Upper lobe of left lung (tissue), 6 donors: ENCODE data around the gene PPM1N. TPM values are rescaled to one million over a fixed set of nuclear protein-coding genes. Genes with fewer than 3 reads are reported as not detected.

Experiments
- ATAC-seq, 2 donors: fragments of 200-7000 bp; cut with Tn5 transposase; one replicate each; pipeline ENCODE4 v1.9.1; 2022; ENCODE audit warnings: mild to moderate bottlenecking in 2 of 2, moderate library complexity in 2 of 2; ENCODE audit not compliant: low FRiP score in 2 of 2
- DNase-seq, 2 donors: peaks; one replicate each; pipeline ENCODE4 v3.0.0-alpha.2; 2019 to 2020
- H3K27ac ChIP-seq, 4 donors: fragments of 200-600 bp; sonication (generic); one replicate each; pipeline ENCODE4 v1.5.1; 2016 to 2019
- H3K27me3 ChIP-seq, 4 donors: fragments of 200-600 bp; sonication (generic); one replicate each; pipeline ENCODE4 v1.5.1; 2017 to 2019
- H3K36me3 ChIP-seq, 4 donors: fragments of 200-600 bp; sonication (generic); one replicate each; pipeline ENCODE4 v1.5.1; 2016 to 2019
- H3K4me1 ChIP-seq, 4 donors: fragments of 200-600 bp; sonication (generic); one replicate each; pipeline ENCODE4 v1.5.1; 2018 to 2019
- H3K4me3 ChIP-seq, 4 donors: fragments of 200-600 bp; sonication (generic); one replicate each; pipeline ENCODE4 v1.5.1; 2017 to 2019; ENCODE audit warnings: mild to moderate bottlenecking in 2 of 4, moderate library complexity in 1 of 4
- H3K9me3 ChIP-seq, 4 donors: fragments of 200-600 bp; sonication (generic); one replicate each; pipeline ENCODE4 v1.5.1; 2018 to 2019
- CTCF ChIP-seq, 6 experiments: fragments of 450-650 bp in 4 of 6; fragments of 200-600 bp in 2 of 6; sonication (generic) in 2 of 6; IDR thresholded peaks; one replicate each; pipeline ENCODE4 v1.5.1; 2016 to 2019; ENCODE audit warnings: antibody characterized with exemption in 6 of 6
- EP300 ChIP-seq, 4 donors: sonication (generic); formaldehyde crosslinking; IDR thresholded peaks; one replicate each; pipeline ENCODE4 v1.5.1; 2017; ENCODE audit warnings: antibody characterized with exemption in 4 of 4, control low read depth in 2 of 4
- POLR2A ChIP-seq, 4 donors: fragments of 450-650 bp; IDR thresholded peaks; one replicate each; pipeline ENCODE4 v1.5.1; 2016 to 2017; ENCODE audit warnings: antibody characterized with exemption in 4 of 4, mild to moderate bottlenecking in 2 of 4
- POLR2AphosphoS5 ChIP-seq, 2 donors: sonication (generic); formaldehyde crosslinking; IDR thresholded peaks; one replicate each; pipeline ENCODE4 v1.5.1; 2017; ENCODE audit warnings: antibody characterized with exemption in 2 of 2
- WGBS, 2 donors: methylation state at CpG; one replicate each; pipeline ENCODE4 v1.1.5; 2017 to 2018; 5-methylcytosine and 5-hydroxymethylcytosine counted together
- total RNA-seq, 6 donors: library from RNA; depleted of rRNA in 4 of 6; stranded (reverse); fragments of >200 nt in 4 of 6; gene quantifications; one replicate each; pipeline versions ENCODE4 v1.1.0 to v1.2.1, GENCODE V29; 2016 to 2021
- donor health status: DM: no; HTN: no; CAD: no; lungs with moderate emphysema.
- donor health status: DM: no; HTN: yes; CAD: no; lungs with severe emphysema.

The PPM1N gene
- total RNA-seq, 6 donors from 2014 or later, result 0.89 to 6.3 (median 1.1) TPM; not detected in 1

GRCh38 chr19:45527731-45528130 is 29.5 kb downstream of the PPM1N start:
- peaks cover 8 to 45% (median 36%) of the 10 kb centered on the region in 4 donors for H3K36me3 ChIP-seq
- H3K4me1 ChIP-seq, result peaks cover 13 to 24% (median 22%) of the 10 kb centered on the region in 4 donors
- no peak overlapping the region for H3K27ac ChIP-seq
- DNase-seq, result no peak
- no peaks in the 10 kb centered on the region for H3K9me3 ChIP-seq
- 82 to 87% methylated on average over 13 to 15 of the region's 15 CpGs for whole genome bisulfite sequencing, 2 donors
- no peaks in the 10 kb centered on the region for H3K27me3 ChIP-seq
- H3K4me3 ChIP-seq, result no peak overlapping the region
- TF ChIP-seq POLR2A (IDR thresholded peaks at IDR 0.05), result no peak
- no peak for TF ChIP-seq CTCF (IDR thresholded peaks at IDR 0.05)
- TF ChIP-seq POLR2AphosphoS5 (IDR thresholded peaks at IDR 0.05), result no peak
- TF ChIP-seq EP300 (IDR thresholded peaks at IDR 0.05), result no peak
- ATAC-seq, result no peak

GRCh38 chr19:45528149-45528743 is 30.0 kb downstream of the PPM1N start:
- peaks cover 8 to 41% (median 34%) of the 10 kb centered on the region in 4 donors for H3K36me3 ChIP-seq
- no peak for TF ChIP-seq EP300 (IDR thresholded peaks at IDR 0.05)
- no peak for TF ChIP-seq POLR2AphosphoS5 (IDR thresholded peaks at IDR 0.05)
- no peak for TF ChIP-seq POLR2A (IDR thresholded peaks at IDR 0.05)
- TF ChIP-seq CTCF (IDR thresholded peaks at IDR 0.05), result no peak
- H3K4me1 ChIP-seq, result peaks cover 13 to 23% (median 20%) of the 10 kb centered on the region in 4 donors
- DNase-seq (no peak), ATAC-seq (no peak)
- H3K27ac ChIP-seq, result no peak overlapping the region
- H3K9me3 ChIP-seq, result no peaks in the 10 kb centered on the region
- H3K4me3 ChIP-seq, result peak overlapping the region in 3 of 4 donors; percentile 36 to 52 (median 44)
- WGBS, 2 donors, result 37 to 48% methylated on average over 17 of the region's 17 CpGs
- H3K27me3 ChIP-seq, result no peaks in the 10 kb centered on the region

GRCh38 chr19:45528744-45529419 is 30.6 kb downstream of the PPM1N start:
- peaks cover 13 to 19% (median 16%) of the 10 kb centered on the region in 4 donors for H3K4me1 ChIP-seq
- H3K27ac ChIP-seq, result no peak overlapping the region
- no peaks in the 10 kb centered on the region for H3K9me3 ChIP-seq
- ATAC-seq (peak; percentile 40 to 66), DNase-seq (peak in 1 of 2 donors; percentile 85)
- peaks cover 8 to 37% (median 31%) of the 10 kb centered on the region in 4 donors for H3K36me3 ChIP-seq
- 9 to 25% methylated on average over 21 to 37 of the region's 49 CpGs for WGBS, 2 donors
- TF ChIP-seq POLR2AphosphoS5 (IDR thresholded peaks at IDR 0.05) (no peak), EP300 (IDR thresholded peaks at IDR 0.05) (no peak), CTCF (IDR thresholded peaks at IDR 0.05) (no peak), POLR2A (IDR thresholded peaks at IDR 0.05) (no peak)
- peak overlapping the region in 3 of 4 donors; percentile 36 to 52 (median 44) for H3K4me3 ChIP-seq
- H3K27me3 ChIP-seq, result no peaks in the 10 kb centered on the region

GRCh38 chr19:45529420-45529785 is 31.2 kb downstream of the PPM1N start:
- WGBS, 2 donors, result 33 to 41% methylated on average over 13 to 14 of the region's 14 CpGs
- peak in 1 of 2 donors; percentile 13 for ATAC-seq
- peaks cover 13 to 19% (median 16%) of the 10 kb centered on the region in 4 donors for H3K4me1 ChIP-seq

More at GRCh38 chr19:45529420-45529785, 31.2 kb downstream of the PPM1N start:
- Histone ChIP-seq H3K27ac (no peak overlapping the region), H3K36me3 (peaks cover 8 to 32% (median 27%) of the 10 kb centered on the region in 4 donors), H3K27me3 (no peaks in the 10 kb centered on the region), H3K9me3 (no peaks in the 10 kb centered on the region), H3K4me3 (peak overlapping the region in 3 of 4 donors; percentile 36 to 52 (median 44))
- no peak for TF ChIP-seq POLR2A (IDR thresholded peaks at IDR 0.05)
- no peak for TF ChIP-seq POLR2AphosphoS5 (IDR thresholded peaks at IDR 0.05)
- no peak for TF ChIP-seq EP300 (IDR thresholded peaks at IDR 0.05)
- no peak for TF ChIP-seq CTCF (IDR thresholded peaks at IDR 0.05)
- no peak for DNase-seq
